ENCODE results near the gene SLC26A2.

DNA sequence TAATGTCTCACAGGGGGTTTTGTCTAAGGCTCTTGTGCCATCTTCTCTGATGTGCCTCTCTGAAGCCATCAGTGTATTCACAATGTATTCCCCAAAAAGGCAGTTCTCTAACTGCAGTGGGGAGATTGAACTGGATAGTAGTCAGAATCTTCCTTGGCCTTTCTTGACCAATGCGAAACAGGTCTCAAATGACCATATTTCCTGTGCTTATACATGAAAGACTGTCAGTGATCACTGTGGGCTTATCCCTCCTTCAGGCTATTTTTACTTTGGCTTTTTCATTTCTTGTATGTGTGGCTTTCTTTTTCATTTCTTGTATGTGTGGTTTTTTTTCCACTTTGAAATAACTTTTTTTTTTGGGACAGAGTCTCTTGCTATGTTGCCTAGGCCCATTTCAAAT, 59.7 kb downstream of the SLC26A2 start:
- TF ChIP-seq CTCF (IDR thresholded peaks at IDR 0.05) (no peak), POLR2A (IDR thresholded peaks at IDR 0.05) (no peak), POLR2AphosphoS5 (IDR thresholded peaks at IDR 0.05) (no peak)
